HuH-7 (cell line): ENCODE results near the gene WDR70.
A peak's percentile ranks its signal among the peaks of the same experiment; 100 is the strongest.

Experiments used
- DNase-seq: peaks from one replicate; pipeline ENCODE4 v3.0.0; 2011; ENCODE audit warnings: low spot score

Gene WDR70

DNA sequence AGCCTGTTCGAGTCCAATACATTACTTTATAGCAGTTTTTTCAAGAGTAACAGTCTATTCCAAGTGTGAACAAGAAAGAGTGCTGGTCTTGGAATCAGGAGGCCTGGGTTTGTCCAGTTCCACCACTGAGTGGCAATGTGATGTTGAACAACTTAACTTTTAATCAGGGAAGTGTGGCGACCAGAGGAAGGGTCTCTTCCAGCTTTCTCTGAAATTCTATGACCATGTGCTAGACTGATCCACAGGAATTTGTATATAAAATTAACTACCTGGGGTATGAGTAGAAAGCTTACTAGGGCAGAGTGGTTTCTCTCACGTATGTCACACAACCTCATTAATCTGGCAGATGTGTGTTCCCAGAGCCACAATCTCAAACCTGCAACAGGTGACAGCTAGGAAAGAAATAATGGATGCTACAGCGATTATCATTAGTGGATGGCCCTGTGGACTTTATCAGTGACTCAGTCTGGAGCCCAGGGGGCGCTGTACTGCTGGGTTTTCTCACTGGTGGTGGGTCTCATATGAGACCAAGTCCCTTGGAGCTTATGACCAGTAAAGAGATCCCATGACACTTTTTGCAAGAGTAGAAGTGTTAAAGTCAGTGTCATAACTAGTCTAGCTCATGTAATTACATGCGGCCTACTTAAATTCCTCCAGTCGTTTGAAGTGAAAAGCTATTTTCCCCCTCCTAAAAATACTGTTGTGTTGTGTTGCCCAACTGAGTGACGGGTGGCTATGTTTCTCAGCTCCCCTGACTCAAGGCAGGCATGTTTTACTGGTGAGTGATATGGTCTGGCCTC, 344.2 kb downstream of the WDR70 start:
- peak; percentile 41 for DNase-seq

DNA sequence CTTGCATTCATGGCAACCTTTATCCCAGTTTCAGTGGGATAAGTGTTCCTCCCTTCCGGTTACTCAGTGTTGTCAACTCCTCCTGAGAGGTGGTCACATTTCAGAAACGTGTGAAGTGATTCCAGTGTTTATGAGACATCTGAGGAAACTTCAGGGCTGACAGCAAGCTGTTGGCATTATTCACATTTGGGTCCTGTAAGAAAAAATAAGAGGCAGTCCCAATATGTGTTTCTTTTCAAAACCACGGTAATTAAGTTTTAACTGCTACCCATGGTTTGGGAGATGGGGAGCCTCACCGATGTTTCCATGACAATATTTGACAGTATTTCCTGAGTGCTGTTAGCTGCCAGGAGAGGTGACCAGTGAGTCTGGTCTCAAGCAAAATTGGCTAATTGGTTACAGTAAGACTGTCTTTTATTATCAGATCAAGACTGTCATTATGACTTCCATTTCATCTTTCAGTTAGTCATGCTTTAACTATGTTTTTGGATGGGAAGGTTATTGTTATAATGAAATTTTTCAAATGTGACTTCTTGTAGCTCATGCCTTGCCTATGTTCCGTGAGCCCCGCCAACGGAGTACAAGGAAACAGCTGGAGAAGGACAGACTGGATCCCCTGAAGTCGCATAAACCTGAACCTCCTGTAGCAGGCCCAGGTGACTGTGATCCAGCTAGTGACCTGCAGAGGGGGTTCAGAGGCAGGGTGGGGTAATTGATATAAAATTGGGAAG, 345.4 kb downstream of the WDR70 start:
- no peak for DNase-seq

DNA sequence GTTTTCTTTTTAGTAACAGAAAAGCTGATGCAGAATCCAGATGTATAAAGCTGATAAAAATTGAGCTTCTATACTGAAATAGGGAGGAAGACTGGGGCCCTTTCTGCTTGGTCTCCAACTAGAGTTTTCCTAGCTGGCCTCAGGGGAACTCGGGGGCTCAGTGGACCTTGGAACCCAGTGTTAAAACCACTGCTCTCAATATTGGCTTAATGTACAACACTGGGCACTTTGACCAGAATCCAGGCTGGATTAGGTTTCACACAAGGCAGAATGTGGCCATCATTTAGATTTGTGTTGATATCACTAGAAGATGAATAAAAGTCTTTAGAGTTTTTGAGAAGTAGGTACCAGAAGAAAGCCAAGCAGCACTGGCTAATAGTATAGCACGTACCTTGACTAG, 346.1 kb downstream of the WDR70 start:
- DNase-seq: no peak

DNA sequence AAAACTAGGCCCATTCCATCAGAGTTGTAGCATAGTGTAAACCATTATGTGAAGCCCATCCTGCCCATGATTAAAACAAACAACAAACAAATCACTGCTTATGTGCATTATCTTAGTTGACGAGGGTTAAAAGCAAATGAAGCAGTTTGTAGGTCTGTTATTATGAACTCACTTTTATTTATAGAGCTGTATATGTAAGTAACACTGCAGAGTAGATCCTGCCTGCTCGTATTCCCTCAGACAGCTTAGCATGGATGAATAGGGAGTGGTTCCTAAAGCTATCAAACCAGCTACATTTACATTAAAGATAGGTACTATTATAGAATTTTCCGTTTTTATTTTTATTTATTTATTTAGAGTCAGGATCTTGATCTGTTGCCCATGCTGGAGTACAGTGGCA, 348.1 kb downstream of the WDR70 start:
- DNase-seq: no peak

DNA sequence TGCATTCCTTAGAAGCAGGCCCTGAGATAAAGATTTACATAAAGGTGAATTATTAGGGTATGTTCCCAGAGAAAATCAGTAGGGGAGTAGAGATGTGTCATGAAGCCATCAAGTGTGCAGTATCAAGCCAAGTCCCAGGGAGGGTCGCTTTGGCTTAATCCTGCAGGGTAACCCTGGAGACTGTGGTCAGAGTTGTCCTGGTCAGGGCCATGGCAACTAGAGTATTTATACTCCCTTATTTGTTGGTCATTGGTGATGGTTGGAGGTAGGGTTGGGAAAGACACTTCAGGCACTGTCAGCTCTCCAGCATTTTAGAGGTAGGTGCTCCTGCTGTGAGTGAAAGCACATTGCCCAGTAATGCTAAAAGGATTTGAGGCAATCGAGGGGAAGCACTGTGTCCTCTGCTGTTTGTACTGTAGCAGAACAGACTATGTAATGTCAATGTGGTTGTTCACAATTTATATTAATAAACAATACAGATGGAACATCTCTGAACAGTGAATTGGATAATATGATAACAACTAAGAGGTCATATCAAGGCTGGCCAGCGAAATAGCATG, 351.9 kb downstream of the WDR70 start:
- DNase-seq: no peak

DNA sequence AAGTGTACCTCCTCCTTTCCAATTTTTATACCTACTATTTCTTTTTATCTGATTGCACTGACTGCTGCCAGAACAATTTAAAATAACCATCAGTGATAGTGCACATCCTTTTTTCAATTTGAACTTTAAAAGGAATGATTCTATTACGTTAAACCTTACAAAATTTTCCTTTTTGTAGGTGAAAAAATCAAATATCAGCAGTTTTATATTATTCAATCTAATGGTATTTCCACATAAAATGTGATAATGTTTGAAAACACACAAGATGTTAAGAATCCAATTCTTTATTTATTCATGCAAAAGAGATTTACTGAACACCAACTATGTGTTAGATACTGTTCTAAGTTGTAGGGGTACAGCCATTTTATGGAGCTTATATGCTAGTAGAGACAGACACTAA, 355.0 kb downstream of the WDR70 start:
- DNase-seq: no peak

DNA sequence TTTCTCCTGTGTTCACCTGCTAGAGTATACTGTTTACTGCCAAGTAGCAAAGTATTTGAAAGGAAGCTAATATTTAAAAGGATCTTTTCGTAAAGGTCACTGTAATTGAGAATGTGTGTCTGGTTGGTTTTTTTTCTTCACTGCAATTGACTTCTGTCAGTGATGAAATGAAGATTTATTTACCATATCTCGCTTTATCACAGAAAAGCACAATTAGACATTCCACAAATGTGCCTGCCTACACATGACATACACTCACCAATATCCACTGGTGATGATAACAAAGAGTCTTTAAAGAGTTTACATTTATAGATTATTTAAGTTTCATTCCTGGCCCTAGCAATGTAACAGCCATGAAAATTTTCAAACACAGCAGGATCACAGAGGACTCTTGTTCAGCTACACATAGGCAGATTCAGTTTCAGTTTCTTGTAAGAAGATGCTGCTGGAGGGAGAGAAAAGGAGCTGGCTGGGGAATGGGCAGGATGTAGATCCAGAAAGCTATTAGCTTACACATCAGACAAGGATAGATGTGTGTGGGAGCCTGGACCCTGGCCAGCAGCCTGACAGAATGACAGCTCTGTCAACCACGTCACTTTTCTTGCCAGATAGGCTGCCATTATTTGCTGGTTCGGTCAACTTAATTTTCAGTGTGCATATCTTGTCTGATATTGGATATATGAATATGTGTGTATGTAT, 356.7 kb downstream of the WDR70 start:
- DNase-seq: no peak

DNA sequence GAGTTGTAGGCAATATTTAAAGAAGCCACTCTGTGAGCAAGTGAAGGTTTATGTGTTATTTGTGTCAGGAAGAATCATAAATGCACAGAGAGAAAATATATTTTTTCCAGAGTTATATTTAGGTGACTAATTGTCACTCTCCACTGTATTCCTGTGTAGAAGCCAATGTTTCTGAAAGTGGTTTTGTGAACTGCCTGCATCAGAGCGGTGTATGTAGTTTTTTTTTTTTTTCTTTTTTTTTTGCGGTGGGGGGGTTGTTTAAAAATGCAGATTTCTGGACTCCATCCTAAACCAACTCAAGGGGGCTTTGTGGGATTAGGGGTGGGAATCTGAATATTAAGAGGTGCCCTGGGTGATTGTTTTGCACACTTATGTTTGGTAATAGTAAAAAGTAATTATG, 357.3 kb downstream of the WDR70 start:
- no peak for DNase-seq

DNA sequence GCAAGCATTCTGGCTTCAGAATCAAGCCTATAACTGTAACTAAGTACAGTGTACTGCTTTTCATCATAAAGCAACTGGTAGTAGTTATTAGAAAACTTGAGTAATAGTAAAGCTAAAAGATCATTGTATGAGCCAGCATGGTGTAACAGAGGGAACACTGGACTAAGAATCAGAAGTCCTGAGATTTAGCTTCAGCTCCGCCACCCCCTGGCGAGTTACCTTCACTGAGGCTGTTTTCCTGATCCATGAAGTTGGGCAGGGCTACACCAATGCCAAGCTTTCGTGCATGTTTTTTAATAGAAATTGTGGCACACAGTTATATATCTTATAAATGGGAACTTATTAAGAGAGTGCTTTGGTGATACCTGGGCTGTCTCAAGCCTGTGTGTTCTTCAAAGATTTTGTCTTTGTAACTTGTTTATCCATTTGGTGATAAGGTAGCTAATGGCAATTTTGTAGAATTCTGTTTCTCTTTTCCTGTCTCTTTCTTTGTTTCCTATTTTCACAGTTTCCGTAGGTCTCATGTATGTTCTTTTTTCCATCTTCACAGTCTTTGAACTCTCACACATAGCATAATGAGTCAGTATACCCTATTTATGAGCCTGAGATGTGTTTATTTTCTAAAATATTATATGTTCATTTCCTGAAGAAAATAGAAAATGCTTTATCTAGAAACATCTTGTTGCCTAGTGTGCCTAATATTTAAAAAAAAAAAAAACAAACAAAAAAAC, 358.4 kb downstream of the WDR70 start:
- DNase-seq: no peak

DNA sequence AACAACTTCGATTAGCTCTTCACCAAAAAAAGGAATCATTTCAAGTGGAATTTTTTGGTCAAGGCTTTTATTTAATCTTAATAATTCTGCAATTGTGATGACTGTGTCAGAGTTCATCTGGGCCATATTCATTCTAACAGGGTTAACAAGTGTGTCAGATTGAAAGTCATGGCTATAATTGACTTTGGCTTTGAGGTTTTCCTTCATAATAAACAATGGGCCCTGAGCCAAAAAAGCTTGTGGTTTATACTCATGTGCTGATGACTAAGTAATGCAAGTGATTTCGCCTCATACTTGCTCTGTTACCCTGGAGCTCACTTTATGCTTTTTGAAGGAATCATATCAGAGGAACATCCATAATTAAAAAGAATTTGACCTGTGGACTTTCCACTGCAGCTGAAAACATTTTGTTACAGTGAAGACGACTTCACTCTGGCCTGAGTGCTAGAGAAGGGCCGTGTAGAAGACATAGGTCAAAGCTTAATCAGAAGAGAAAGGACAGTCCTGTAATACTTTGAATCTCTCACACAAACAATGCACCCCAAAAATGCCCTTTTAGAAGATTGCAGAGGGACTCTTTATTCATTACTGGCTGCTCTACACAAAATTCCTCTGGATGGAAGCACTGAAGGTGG, 359.1 kb downstream of the WDR70 start:
- DNase-seq: no peak

DNA sequence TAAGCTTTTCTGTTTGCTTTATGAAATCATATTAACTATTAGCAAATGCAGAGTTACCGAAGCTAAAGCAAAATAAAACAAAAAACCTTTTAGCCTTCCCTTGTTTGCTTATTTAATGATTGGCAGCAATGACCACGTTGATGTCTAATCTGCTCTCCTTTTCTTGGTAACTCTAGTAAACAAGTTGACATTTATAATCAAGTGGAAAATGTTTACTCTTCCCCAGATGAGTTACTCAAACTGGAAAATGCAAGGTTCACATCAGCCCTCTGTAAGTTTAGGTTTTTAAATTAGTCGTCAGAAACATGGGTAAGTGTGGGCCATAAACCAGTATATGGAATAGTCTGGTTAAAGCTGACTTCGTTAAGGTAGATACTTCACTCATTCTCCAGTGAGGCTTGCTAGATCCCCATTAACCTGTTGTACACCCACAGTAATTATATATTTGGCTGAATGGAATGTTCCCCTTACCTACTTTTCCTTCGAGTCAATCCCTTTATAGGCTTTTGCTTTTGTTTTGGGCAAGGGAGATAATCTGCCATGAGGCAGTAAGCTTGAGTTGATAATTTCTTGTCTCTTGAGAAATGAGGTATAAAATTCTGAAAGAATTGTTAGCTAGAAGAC, 359.9 kb downstream of the WDR70 start:
- no peak for DNase-seq

DNA sequence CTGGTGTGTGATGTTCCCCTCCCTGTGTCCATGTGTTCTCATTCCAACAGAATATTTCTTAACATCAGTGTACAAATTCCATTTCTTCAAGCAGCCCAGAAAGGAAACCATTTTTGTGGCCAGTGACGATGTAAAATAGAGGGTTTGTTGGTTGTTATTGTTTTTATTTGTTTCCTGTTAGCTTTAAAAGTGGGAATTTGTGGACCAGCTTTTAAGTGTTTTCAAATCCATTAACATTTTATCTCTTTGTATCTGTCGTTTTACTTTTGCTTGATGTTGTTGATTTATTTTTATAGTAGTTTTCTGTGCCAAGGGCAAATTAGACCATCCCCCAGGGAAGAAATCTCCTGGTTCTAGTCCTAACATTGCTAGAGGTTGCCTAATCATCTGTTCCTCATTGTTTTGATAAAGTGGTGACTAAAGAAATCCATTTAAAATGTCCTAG, 360.7 kb downstream of the WDR70 start:
- no peak for DNase-seq

DNA sequence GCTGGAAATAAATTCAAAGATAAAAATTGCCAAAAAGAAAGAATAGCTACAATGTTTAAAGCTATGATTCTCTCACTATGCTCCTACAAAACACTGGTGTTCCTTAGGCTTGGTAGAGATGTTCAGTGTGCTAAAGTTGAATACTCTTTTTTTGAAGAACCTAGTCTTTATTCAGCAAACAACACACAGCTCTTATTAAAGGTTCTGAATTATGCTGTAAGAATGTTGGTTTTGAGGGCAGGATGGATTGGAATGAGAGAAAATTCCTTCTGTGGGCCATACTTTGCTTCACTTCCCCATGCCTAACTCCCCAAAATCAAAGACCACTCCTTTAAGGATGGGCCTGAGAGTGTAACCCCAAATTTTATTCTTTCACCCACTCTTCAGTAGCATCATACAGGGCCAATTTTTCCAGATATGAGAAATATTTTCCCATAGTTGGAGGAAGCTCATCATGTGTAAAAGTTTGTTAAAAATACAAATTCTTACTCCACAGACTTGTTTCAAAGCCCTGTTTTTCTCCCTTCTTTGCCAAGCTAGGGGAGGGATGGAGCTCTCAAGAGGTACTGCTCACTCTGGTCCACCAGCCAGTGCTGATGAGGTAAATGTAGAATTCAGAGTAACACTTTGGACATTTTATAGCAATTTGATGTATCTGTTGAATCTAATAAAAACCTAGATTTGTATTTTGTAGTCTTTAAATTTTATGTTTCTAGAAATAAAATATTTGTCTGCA, 361.4 kb downstream of the WDR70 start:
- no peak for DNase-seq

DNA sequence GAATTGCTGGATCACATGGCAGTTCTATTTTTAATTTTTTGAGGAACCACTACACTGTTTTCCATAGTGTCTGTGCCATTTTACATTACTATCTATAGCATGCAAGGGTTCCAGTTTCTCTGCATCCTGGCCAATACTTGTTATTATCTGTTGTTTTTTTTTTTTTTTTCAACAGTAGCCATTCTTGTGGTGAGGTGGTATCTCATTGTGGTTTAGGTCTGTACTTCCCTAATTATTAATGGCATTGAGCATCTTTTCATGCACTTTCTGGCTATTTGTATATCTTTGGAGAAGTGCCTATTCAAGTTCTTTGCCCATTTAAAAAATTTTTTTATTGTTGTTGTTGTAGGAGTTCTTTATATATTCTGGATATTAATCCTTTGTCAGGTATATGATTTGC, 363.0 kb downstream of the WDR70 start:
- no peak for DNase-seq

DNA sequence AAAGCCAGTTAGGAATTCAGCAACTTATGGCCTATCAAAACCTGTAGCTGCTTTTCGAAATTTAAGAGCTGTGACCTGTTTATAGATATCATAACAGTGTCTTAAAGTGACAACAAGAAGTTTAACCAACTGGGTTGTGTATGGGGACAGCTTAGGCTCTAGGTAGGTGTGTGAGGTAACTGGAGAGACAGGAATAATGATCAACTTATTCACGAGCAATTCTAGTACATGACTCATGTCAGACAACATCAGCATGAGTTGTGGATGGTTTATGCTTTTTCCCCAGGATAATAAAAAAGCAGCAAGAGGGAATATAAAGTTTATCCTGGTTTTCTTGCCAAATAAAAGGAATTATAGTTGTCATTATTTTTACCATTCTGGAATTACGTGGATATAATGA, 372.1 kb downstream of the WDR70 start:
- no peak for DNase-seq

DNA sequence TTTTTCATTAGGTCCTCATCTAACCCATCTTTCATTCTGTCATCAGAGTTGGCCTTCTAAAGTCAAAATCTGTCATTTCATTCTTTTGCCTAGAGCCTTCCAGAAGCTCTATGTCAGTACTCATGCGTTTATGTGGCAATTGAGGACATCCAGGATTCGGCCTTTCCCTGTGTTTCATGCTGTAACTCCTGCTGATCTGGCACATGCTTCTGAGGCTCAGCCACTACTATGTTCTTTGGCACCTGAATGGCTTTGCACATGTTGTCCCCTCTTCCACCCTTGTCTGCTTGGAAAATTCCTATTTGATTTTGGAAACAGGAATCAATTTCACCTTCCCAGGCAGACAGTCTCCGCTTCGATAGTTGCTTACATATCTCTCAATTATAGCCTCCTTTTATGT, 375.9 kb downstream of the WDR70 start:
- no peak for DNase-seq

DNA sequence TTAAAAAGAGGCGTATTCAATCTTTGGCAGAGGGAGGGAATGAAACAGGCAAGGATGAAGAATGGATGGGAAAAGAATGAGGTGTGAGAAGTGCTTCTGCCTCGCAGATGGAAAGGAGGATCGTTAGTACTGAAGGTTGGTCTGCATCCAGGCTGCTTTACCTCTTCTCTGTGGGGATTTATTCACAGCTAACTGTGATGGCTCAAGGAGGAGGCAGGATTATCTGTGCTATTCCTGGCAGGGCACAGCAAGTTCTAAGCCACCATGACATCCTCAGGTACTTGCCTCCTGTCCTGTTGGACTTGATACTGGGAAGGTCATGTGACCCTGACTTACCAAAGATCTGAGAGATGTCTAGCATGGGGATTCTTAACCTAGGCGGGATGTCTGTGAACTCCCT, 376.5 kb downstream of the WDR70 start:
- DNase-seq: no peak

DNA sequence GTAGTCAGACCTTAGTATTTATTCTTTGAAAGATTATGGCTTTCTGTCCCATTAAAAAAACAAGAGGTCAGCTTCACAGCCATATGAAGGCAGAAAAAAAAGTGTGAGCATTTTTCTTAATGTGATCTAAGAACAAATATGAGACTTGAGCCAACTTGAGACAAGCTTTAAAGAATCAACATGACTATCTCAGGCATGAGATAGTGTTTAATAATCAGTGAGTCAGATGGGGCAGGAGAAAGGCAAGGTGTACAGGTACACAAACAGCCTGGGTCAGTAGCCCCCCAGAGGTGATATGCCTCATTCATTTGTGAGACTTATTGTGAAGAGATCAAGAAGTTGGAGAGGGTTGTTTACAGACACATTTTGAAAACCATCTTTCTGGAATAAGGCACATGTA, 377.1 kb downstream of the WDR70 start:
- DNase-seq: no peak

DNA sequence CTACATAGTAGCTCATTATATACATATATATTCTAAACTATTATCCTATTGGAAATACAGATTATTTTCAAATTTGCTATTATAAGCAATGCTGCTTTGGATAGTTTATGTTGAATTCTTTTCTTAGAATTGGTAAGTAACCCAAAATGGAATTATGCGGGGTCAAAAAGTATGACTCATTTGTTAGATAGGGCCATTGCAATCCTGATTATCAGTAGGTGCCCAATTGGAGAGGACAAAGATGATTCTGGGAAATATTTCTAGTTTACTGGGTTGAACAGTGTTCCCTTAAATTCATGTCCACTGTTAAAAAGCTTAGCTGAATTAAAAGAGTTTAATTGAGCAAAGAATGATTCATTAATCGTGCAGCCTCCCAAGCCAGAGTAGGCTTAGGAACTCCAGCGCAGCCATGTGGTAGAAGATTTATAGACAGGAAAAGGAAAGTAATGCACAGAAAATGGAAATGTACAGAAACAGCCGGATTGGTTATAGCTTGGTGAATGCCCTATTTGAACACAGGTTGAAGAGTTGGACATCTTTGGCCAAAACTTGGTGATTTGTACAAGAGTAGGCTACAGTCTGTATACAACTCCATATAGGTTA, 379.0 kb downstream of the WDR70 start:
- no peak for DNase-seq

DNA sequence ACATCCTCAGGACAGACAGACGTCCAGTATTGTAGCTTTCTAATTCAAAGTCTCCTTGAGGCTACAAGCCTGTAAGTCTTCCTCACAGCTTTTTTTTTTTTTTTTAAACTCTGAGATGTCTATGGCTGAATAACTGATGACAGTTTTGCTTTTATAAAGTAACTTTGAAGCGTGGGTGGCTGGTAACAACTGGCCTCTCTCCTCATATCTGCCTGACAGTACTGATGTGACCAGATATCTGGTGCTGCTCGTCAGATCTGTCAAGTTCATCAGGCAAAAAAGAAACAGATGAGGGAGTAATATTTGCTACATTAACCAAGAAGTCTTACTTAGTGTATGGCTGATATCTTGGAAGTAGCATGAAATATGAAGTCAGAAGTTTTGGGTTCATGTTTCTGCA, 388.1 kb downstream of the WDR70 start:
- no peak for DNase-seq
